ENCODE data around the gene TREML4. TPM values are rescaled to one million over a fixed set of nuclear protein-coding genes. Genes with fewer than 3 reads are reported as not detected.

TREML4 gene
- total RNA-seq, 2 experiments from 2014 or later: not detected

- no peaks in the 10 kb centered on the region for H3K9me3 ChIP-seq (ENCODE audit: control insufficient read depth in 1 of 2, insufficient read depth in 1 of 2, low read length in 2 of 2)
- POLR2A ChIA-PET: no interaction called here
- ATAC-seq (ENCODE audit: poor library complexity): no peak
These were observed 1.6 kb downstream of the TREML4 start for GRCh38 chr6:41229721-41230120.

DNA sequence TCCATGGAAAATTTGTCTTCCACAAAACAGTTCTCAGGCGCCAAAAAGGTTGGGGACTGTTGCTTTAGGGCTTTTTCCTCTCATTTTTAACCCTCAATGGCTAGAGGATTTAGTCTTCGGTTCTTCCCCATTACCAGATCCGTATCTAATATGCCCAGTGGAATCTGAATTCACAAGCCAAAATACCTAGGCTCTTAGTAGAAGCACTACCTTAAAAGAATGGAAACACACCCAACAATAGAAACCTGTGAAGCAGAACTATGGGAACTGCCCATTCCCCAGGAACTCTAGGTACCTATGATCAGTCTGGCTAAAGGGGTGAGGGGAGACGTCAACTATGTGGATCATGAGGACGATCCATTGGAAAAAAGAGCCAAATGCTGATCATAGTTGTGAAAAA, 3.1 kb downstream of the TREML4 start:
- no peak for DNase-seq
- Mint-ChIP-seq H3K4me3 (no peak overlapping the region), H3K27ac (no peak overlapping the region), H3K27me3 (peaks cover 19% of the 10 kb centered on the region), H3K9me3 (no peaks in the 10 kb centered on the region), H3K4me1 (ENCODE audit: low read depth) (peaks cover 5% of the 10 kb centered on the region), H3K36me3 (ENCODE audit: low read depth) (no peaks in the 10 kb centered on the region)
- ATAC-seq (ENCODE audit: poor library complexity): no peak
- ChIA-PET POLR2A (no interaction called here), CTCF (no interaction called here)
- Histone ChIP-seq H3K9me3 (ENCODE audit: control insufficient read depth in 1 of 2, insufficient read depth in 1 of 2, low read length in 2 of 2) (no peaks in the 10 kb centered on the region), H3K4me3 (ENCODE audit: low read length) (no peak overlapping the region), H3K36me3 (ENCODE audit: insufficient read depth, low read length) (no peaks in the 10 kb centered on the region), H3K27ac (ENCODE audit: low read depth in 1 of 2, low read length in 2 of 2) (no peak overlapping the region), H3K4me1 (ENCODE audit: insufficient read depth, low read length) (no peaks in the 10 kb centered on the region), H3K27me3 (ENCODE audit: control insufficient read depth in 1 of 2, insufficient read depth in 2 of 2, low read length in 2 of 2) (no peaks in the 10 kb centered on the region)
- intact Hi-C loops (cut with DNase I, micrococcal nuclease): no loop called here
- TF ChIP-seq CTCF (IDR thresholded peaks at IDR 0.05): no peak

More at GRCh38 chr6:41229721-41230120, 1.6 kb downstream of the TREML4 start:
- Mint-ChIP-seq H3K4me1 (ENCODE audit: low read depth) (no peaks in the 10 kb centered on the region), H3K36me3 (ENCODE audit: low read depth) (no peaks in the 10 kb centered on the region), H3K27me3 (peaks cover 22% of the 10 kb centered on the region), H3K27ac (no peak overlapping the region), H3K9me3 (no peaks in the 10 kb centered on the region), H3K4me3 (no peak overlapping the region)
- no peak for TF ChIP-seq CTCF (IDR thresholded peaks at IDR 0.05)
- no peak for DNase-seq
- Histone ChIP-seq H3K4me3 (ENCODE audit: low read length) (no peak overlapping the region), H3K27me3 (ENCODE audit: control insufficient read depth in 1 of 2, insufficient read depth in 2 of 2, low read length in 2 of 2) (no peaks in the 10 kb centered on the region), H3K4me1 (ENCODE audit: insufficient read depth, low read length) (no peaks in the 10 kb centered on the region), H3K27ac (ENCODE audit: low read depth in 1 of 2, low read length in 2 of 2) (no peak overlapping the region), H3K36me3 (ENCODE audit: insufficient read depth, low read length) (no peaks in the 10 kb centered on the region)
- CTCF ChIA-PET: no interaction called here
- intact Hi-C loops (cut with DNase I, micrococcal nuclease): no loop called here

- no peaks in the 10 kb centered on the region for H3K36me3 Mint-ChIP-seq (ENCODE audit: low read depth)
- TF ChIP-seq CTCF (IDR thresholded peaks at IDR 0.05): no peak
- DNase-seq (peak in 1 of 14 experiments; percentile 17), ATAC-seq (ENCODE audit: poor library complexity) (no peak)
- H3K27ac ChIP-seq (ENCODE audit: low read depth in 1 of 2, low read length in 2 of 2): no peak overlapping the region
- H3K27me3 Mint-ChIP-seq: peaks cover 15% of the 10 kb centered on the region
- no peak overlapping the region for H3K4me3 ChIP-seq (ENCODE audit: low read length)
- ChIA-PET POLR2A (no interaction called here), CTCF (no interaction called here)
- no peaks in the 10 kb centered on the region for H3K27me3 ChIP-seq (ENCODE audit: control insufficient read depth in 1 of 2, insufficient read depth in 2 of 2, low read length in 2 of 2)
- H3K4me3 Mint-ChIP-seq: no peak overlapping the region
- no peak overlapping the region for H3K27ac Mint-ChIP-seq
- no peaks in the 10 kb centered on the region for H3K9me3 Mint-ChIP-seq
- intact Hi-C loops (cut with DNase I, micrococcal nuclease): no loop called here
- peaks cover 5% of the 10 kb centered on the region for H3K4me1 Mint-ChIP-seq (ENCODE audit: low read depth)
- no peaks in the 10 kb centered on the region for H3K9me3 ChIP-seq (ENCODE audit: control insufficient read depth in 1 of 2, insufficient read depth in 1 of 2, low read length in 2 of 2)
- no peaks in the 10 kb centered on the region for H3K4me1 ChIP-seq (ENCODE audit: insufficient read depth, low read length)
- no peaks in the 10 kb centered on the region for H3K36me3 ChIP-seq (ENCODE audit: insufficient read depth, low read length)
These were observed 4.5 kb downstream of the TREML4 start for GRCh38 chr6:41232667-41233066.

Data from CD4-positive, alpha-beta T cell (primary cell).